Measurements from ENCODE around the gene EFCAB10.

GRCh38 chr7:105567024-105567423 is 14.3 kb downstream of the EFCAB10 start:
- no peak for TF ChIP-seq POLR2A (IDR thresholded peaks at IDR 0.05)
- TF ChIP-seq CTCF (IDR thresholded peaks at IDR 0.05) = no peak
